Liver (tissue), 3 donors: Measurements from ENCODE around the gene TMEM131.

Source experiments
- EGR1 ChIP-seq, 2 donors: IDR thresholded peaks; 2 replicates each; pipeline ENCODE4 v1.6.1; 2016 to 2018; ENCODE audit warnings: antibody characterized with exemption in 2 of 2, low read depth in 2 of 2
- FOXA2 ChIP-seq: IDR thresholded peaks from 2 replicates; pipeline ENCODE4 v1.6.1; 2016; ENCODE audit warnings: antibody characterized with exemption
- GABPA ChIP-seq, 2 donors: IDR thresholded peaks in 1 of 2; conservative IDR thresholded peaks in 1 of 2; 2 replicates each; pipeline ENCODE4 v1.6.1; 2016; ENCODE audit warnings: antibody characterized with exemption in 2 of 2, mild to moderate bottlenecking in 1 of 2, moderate library complexity in 1 of 2
- HNF4A ChIP-seq, 2 donors: conservative IDR thresholded peaks; 2 replicates each; pipeline ENCODE4 v1.6.1; 2016; ENCODE audit warnings: antibody characterized with exemption in 2 of 2, mild to moderate bottlenecking in 2 of 2
- JUND ChIP-seq, 2 donors: IDR thresholded peaks; 2 replicates each; pipeline ENCODE4 v1.6.1; 2016; ENCODE audit warnings: antibody characterized with exemption in 2 of 2
- RAD21 ChIP-seq, 2 donors: IDR thresholded peaks; 2 replicates each; pipeline ENCODE4 v1.6.1; 2016; ENCODE audit warnings: antibody characterized with exemption in 2 of 2, mild to moderate bottlenecking in 2 of 2
- SP1 ChIP-seq: IDR thresholded peaks from 2 replicates; pipeline ENCODE4 v1.6.1; 2018; ENCODE audit warnings: antibody characterized with exemption, mild to moderate bottlenecking
- TAF1 ChIP-seq: conservative IDR thresholded peaks from 2 replicates; pipeline ENCODE4 v1.6.1; 2016; ENCODE audit warnings: antibody characterized with exemption, mild to moderate bottlenecking
- YY1 ChIP-seq: IDR thresholded peaks from 2 replicates; pipeline ENCODE4 v1.6.1; 2016; ENCODE audit warnings: antibody characterized with exemption, mild to moderate bottlenecking
- TF ChIP-seq, protein P1 (sequence below): fragments of 150-350 bp; IDR thresholded peaks from 2 replicates; pipeline ENCODE4 v1.5.1; 2017; ENCODE audit warnings: improper control_type of control experiment, low read depth, low read length; ENCODE audit not compliant: missing input control
- TF ChIP-seq, protein P2 (sequence below): IDR thresholded peaks from 2 replicates; pipeline ENCODE4 v1.6.1; 2016; ENCODE audit warnings: antibody characterized with exemption, mild to moderate bottlenecking
- TF ChIP-seq, protein P3 (sequence below): IDR thresholded peaks from 2 replicates; pipeline ENCODE4 v1.6.1; 2016; ENCODE audit warnings: antibody characterized with exemption
- donor health status: healthy.
- donor health status: healthy.

DNA sequence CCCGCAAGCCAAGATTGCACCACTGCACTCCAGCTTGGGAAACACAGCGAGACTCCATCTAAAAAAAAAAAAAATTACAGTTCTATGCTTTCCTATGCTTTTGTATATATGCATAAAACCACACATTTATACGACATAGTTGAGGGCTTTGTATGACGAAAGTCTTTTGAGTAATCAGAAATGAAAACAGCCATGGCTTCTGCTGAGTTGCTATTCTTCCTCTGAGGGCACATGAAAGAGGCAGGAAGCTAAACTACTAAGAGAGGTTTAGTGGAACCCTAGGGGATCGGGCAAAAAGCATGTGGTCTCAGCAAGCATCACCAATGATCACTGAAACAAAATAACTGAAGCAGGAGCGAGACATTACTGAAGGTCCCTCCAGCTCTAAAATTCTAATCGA lies 182.8 kb downstream of the TMEM131 start:
- TF ChIP-seq, protein P1, sequence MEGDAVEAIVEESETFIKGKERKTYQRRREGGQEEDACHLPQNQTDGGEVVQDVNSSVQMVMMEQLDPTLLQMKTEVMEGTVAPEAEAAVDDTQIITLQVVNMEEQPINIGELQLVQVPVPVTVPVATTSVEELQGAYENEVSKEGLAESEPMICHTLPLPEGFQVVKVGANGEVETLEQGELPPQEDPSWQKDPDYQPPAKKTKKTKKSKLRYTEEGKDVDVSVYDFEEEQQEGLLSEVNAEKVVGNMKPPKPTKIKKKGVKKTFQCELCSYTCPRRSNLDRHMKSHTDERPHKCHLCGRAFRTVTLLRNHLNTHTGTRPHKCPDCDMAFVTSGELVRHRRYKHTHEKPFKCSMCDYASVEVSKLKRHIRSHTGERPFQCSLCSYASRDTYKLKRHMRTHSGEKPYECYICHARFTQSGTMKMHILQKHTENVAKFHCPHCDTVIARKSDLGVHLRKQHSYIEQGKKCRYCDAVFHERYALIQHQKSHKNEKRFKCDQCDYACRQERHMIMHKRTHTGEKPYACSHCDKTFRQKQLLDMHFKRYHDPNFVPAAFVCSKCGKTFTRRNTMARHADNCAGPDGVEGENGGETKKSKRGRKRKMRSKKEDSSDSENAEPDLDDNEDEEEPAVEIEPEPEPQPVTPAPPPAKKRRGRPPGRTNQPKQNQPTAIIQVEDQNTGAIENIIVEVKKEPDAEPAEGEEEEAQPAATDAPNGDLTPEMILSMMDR: no peak
- TF ChIP-seq SP1: no peak
- TF ChIP-seq GABPA (IDR thresholded peaks at IDR 0.05 in 1 of 2, conservative IDR thresholded peaks at IDR 0.05 in 1 of 2): no peak
- TF ChIP-seq, protein P2, sequence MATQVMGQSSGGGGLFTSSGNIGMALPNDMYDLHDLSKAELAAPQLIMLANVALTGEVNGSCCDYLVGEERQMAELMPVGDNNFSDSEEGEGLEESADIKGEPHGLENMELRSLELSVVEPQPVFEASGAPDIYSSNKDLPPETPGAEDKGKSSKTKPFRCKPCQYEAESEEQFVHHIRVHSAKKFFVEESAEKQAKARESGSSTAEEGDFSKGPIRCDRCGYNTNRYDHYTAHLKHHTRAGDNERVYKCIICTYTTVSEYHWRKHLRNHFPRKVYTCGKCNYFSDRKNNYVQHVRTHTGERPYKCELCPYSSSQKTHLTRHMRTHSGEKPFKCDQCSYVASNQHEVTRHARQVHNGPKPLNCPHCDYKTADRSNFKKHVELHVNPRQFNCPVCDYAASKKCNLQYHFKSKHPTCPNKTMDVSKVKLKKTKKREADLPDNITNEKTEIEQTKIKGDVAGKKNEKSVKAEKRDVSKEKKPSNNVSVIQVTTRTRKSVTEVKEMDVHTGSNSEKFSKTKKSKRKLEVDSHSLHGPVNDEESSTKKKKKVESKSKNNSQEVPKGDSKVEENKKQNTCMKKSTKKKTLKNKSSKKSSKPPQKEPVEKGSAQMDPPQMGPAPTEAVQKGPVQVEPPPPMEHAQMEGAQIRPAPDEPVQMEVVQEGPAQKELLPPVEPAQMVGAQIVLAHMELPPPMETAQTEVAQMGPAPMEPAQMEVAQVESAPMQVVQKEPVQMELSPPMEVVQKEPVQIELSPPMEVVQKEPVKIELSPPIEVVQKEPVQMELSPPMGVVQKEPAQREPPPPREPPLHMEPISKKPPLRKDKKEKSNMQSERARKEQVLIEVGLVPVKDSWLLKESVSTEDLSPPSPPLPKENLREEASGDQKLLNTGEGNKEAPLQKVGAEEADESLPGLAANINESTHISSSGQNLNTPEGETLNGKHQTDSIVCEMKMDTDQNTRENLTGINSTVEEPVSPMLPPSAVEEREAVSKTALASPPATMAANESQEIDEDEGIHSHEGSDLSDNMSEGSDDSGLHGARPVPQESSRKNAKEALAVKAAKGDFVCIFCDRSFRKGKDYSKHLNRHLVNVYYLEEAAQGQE: no peak
- no peak for TF ChIP-seq RAD21 (IDR thresholded peaks at IDR 0.05)
- TF ChIP-seq FOXA2: no peak
- TF ChIP-seq YY1: no peak
- TF ChIP-seq, protein P3, sequence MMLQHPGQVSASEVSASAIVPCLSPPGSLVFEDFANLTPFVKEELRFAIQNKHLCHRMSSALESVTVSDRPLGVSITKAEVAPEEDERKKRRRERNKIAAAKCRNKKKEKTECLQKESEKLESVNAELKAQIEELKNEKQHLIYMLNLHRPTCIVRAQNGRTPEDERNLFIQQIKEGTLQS: no peak
- TF ChIP-seq HNF4A (conservative IDR thresholded peaks at IDR 0.05): no peak
- no peak for TF ChIP-seq TAF1
- TF ChIP-seq JUND (IDR thresholded peaks at IDR 0.05): no peak
- no peak for TF ChIP-seq EGR1 (IDR thresholded peaks at IDR 0.05; ENCODE audit: low read depth in 2 of 2)
